T-helper 1 cell (primary cell): Measurements from ENCODE around the gene RND2.

Experiments
- DNase-seq, 5 donors: peaks; one replicate each; pipeline ENCODE4 v3.0.0-alpha.2; 2012 to 2020

The RND2 gene

GRCh38 chr17:43079641-43080302, 54.7 kb downstream of the RND2 start:
- no peak for DNase-seq
